Breast epithelium (tissue), 4 donors: ENCODE data around the gene MNX1. TPM values are rescaled to one million over a fixed set of nuclear protein-coding genes. Genes with fewer than 3 reads are reported as not detected.

Experiments
- DNase-seq, 2 donors: peaks; one replicate each; pipeline ENCODE4 v3.0.0-alpha.2; 2019; ENCODE audit warnings: low spot score in 2 of 2
- H3K27ac ChIP-seq, 2 donors: fragments of 200-600 bp; sonication (generic) in 1 of 2; one replicate each; pipeline ENCODE4 v1.5.1; 2016 to 2019; ENCODE audit warnings: mild to moderate bottlenecking in 1 of 2
- H3K27me3 ChIP-seq, 2 donors: fragments of 200-600 bp; sonication (generic) in 1 of 2; one replicate each; pipeline versions ENCODE4 v1.5.1 to v1.6.0; 2017 to 2019; ENCODE audit warnings: control low read depth in 1 of 2, mild to moderate bottlenecking in 1 of 2
- H3K36me3 ChIP-seq: fragments of 200-600 bp; one replicate; pipeline ENCODE4 v1.5.1; 2019
- H3K4me1 ChIP-seq, 2 donors: fragments of 200-600 bp; sonication (generic); one replicate each; pipeline ENCODE4 v1.5.1; 2016 to 2019; ENCODE audit warnings: control low read depth in 1 of 2
- H3K4me3 ChIP-seq, 3 donors: fragments of 200-600 bp; sonication (generic); 1 replicate in 2 of 3; 2 replicates in 1 of 3; pipeline ENCODE4 v1.5.1; 2016 to 2019; ENCODE audit warnings: mild to moderate bottlenecking in 3 of 3, moderate library complexity in 2 of 3
- H3K9me3 ChIP-seq, 2 donors: fragments of 200-600 bp; sonication (generic) in 1 of 2; one replicate each; pipeline ENCODE4 v1.5.1; 2016 to 2019; ENCODE audit warnings: control low read depth in 1 of 2
- POLR2A ChIP-seq: fragments of 450-650 bp; IDR thresholded peaks from one replicate; pipeline ENCODE4 v1.6.1; 2016; ENCODE audit warnings: antibody characterized with exemption, mild to moderate bottlenecking, moderate library complexity
- POLR2AphosphoS5 ChIP-seq, 3 donors: sonication (generic); formaldehyde crosslinking; IDR thresholded peaks; one replicate each; pipeline ENCODE4 v1.6.1; 2017; ENCODE audit warnings: antibody characterized with exemption in 3 of 3
- intact Hi-C: fragments of 100-400 bp; cut with DNase I; formaldehyde crosslinking; loops from one replicate; pipeline ENCODE4 v1.15.1; 2023; ENCODE audit warnings: low total_unique reads
- total RNA-seq, 3 donors: library from RNA; depleted of rRNA; stranded (reverse); fragments of >200 nt; gene quantifications; one replicate each; pipeline ENCODE4 v1.1.0, GENCODE V29; 2016
- TF ChIP-seq, protein P1 (sequence below), 3 donors: fragments of 450-650 bp; IDR thresholded peaks; one replicate each; pipeline ENCODE4 v1.5.1; 2016 to 2017; ENCODE audit warnings: antibody characterized with exemption in 3 of 3, mild to moderate bottlenecking in 3 of 3, moderate library complexity in 3 of 3

Gene MNX1
- total RNA-seq, 3 donors from 2014 or later, result 0.15 to 0.33 TPM; not detected in 1

DNA sequence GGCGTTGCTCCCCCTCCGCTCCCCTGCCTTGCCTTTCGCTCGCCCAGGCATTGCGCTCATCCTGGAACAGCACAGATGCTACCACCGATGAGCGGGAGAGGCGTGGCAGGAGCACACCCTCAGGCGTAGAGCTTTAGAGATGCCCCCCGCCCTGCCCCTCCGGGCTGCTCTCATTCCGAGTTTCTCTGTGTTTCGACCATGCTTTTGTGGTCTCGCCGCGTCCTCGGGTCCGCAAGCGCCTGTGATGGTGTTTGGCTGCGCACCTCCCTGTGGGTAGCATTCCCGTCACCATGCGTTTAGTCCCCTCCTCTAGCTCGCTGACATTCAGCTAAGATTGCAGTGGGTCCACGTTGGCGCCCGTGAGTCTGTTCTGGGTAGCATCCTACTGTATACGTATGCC lies 42.3 kb downstream of the MNX1 start:
- DNase-seq, result no peak
- no peaks in the 10 kb centered on the region for H3K27me3 ChIP-seq
- no peaks in the 10 kb centered on the region for H3K36me3 ChIP-seq
- no peaks in the 10 kb centered on the region for H3K9me3 ChIP-seq
- no peak for TF ChIP-seq POLR2A
- TF ChIP-seq, protein P1, sequence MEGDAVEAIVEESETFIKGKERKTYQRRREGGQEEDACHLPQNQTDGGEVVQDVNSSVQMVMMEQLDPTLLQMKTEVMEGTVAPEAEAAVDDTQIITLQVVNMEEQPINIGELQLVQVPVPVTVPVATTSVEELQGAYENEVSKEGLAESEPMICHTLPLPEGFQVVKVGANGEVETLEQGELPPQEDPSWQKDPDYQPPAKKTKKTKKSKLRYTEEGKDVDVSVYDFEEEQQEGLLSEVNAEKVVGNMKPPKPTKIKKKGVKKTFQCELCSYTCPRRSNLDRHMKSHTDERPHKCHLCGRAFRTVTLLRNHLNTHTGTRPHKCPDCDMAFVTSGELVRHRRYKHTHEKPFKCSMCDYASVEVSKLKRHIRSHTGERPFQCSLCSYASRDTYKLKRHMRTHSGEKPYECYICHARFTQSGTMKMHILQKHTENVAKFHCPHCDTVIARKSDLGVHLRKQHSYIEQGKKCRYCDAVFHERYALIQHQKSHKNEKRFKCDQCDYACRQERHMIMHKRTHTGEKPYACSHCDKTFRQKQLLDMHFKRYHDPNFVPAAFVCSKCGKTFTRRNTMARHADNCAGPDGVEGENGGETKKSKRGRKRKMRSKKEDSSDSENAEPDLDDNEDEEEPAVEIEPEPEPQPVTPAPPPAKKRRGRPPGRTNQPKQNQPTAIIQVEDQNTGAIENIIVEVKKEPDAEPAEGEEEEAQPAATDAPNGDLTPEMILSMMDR (IDR thresholded peaks at IDR 0.05), result no peak
- TF ChIP-seq POLR2AphosphoS5 (IDR thresholded peaks at IDR 0.05), result no peak
- intact Hi-C loops, result no loop called here
- no peak overlapping the region for H3K27ac ChIP-seq
- no peaks in the 10 kb centered on the region for H3K4me1 ChIP-seq
- no peak overlapping the region for H3K4me3 ChIP-seq

DNA sequence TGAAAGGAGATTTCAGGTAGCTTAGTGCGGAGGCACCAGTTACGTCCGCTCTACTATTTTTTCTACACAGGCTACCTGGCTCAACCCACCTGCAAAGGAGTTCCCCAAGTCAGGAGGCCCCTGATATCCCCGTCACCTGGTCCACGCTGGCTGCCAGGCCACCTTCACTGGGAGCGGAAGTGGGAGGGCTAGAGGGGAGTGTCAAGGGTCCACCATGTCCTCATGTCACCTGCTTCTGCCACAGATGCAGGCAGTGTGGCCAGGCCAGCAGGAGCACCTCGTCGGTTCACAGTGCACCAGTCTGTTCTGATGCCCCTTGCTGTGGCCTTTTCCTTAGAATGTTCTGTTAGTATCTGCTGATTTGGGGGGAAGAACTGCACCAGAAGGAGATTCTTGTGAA lies 44.1 kb downstream of the MNX1 start:
- Histone ChIP-seq H3K27me3 (no peaks in the 10 kb centered on the region), H3K9me3 (no peaks in the 10 kb centered on the region), H3K4me3 (no peak overlapping the region), H3K27ac (no peak overlapping the region), H3K36me3 (peaks cover 4% of the 10 kb centered on the region), H3K4me1 (no peaks in the 10 kb centered on the region)
- no peak for DNase-seq
- TF ChIP-seq, protein P1 (IDR thresholded peaks at IDR 0.05), result no peak
- TF ChIP-seq POLR2A (no peak), POLR2AphosphoS5 (IDR thresholded peaks at IDR 0.05) (no peak)
- intact Hi-C loops, result no loop called here

DNA sequence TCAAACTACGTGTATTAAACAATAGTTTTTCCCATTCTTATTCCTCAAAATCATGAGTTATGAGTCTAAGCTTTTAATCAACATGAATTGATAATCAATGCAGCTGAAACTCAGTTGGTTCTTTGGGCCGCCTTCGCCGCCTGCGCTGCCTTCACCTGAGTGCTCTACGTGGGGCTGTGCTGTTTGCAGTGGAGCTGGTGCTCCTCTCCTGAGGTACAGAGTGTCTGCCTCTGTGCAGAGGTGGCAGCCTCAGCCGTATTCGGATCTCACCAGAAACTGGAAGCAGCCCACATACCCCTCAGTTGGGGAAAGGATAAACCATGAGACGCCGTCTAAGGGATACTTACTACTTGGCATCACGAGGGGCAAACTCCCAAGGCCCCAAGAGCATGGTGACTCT lies 45.5 kb downstream of the MNX1 start:
- Histone ChIP-seq H3K36me3 (peaks cover 4% of the 10 kb centered on the region), H3K9me3 (no peaks in the 10 kb centered on the region), H3K27me3 (no peaks in the 10 kb centered on the region), H3K27ac (no peak overlapping the region), H3K4me3 (no peak overlapping the region), H3K4me1 (no peaks in the 10 kb centered on the region)
- intact Hi-C loops, result no loop called here
- TF ChIP-seq POLR2AphosphoS5 (IDR thresholded peaks at IDR 0.05) (no peak), POLR2A (no peak)
- TF ChIP-seq, protein P1 (IDR thresholded peaks at IDR 0.05), result no peak
- no peak for DNase-seq

DNA sequence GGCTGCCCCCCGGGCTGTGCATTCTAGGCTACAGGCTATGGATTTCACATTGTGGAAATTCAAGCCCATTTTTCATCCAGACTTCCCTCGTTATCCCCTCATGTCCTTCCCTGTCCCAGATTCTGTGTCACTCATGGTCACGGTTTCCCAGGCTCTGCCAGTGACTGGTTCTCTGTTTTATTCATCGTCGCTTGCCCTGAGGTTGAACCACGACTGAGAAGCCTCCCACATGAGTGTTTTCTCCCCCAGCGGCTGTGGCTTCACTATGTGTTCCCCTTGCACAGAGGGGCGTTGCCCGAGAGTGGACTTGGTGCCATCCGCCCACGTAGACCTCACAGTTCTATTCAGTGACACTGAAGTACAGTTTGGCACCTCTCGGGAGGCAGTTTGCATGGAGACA lies 47.0 kb downstream of the MNX1 start:
- Histone ChIP-seq H3K9me3 (no peaks in the 10 kb centered on the region), H3K36me3 (peaks cover 4% of the 10 kb centered on the region), H3K27me3 (no peaks in the 10 kb centered on the region), H3K4me1 (no peaks in the 10 kb centered on the region), H3K4me3 (no peak overlapping the region), H3K27ac (no peak overlapping the region)
- no peak for DNase-seq
- intact Hi-C loops, result no loop called here
- TF ChIP-seq, protein P1 (IDR thresholded peaks at IDR 0.05), result no peak
- TF ChIP-seq POLR2A, result no peak
- TF ChIP-seq POLR2AphosphoS5 (IDR thresholded peaks at IDR 0.05), result no peak

DNA sequence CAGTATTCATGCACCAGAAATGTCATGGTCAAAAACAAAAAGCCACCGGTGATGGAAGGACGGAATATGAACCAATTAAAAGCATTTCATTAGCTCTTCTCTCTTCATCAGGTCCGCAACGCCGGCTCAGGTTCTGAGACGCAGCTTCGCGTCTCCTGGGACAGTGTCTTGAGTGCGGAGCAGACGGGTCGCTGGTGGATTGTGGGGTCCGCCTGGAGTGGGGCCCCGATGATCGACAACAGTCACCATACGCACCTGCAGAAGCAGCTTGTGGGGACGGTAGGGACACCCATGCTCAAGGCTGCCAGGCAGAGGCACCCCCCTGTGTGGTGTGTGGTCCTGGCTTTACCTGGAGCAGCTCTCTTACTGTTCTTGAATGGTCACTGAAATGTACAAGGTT lies 47.6 kb downstream of the MNX1 start:
- Histone ChIP-seq H3K36me3 (peaks cover 4% of the 10 kb centered on the region), H3K27ac (no peak overlapping the region), H3K9me3 (no peaks in the 10 kb centered on the region), H3K4me1 (no peaks in the 10 kb centered on the region), H3K4me3 (no peak overlapping the region), H3K27me3 (no peaks in the 10 kb centered on the region)
- intact Hi-C loops, result no loop called here
- no peak for DNase-seq
- TF ChIP-seq POLR2A, result no peak
- TF ChIP-seq POLR2AphosphoS5 (IDR thresholded peaks at IDR 0.05), result no peak
- TF ChIP-seq, protein P1 (IDR thresholded peaks at IDR 0.05), result no peak
